Testis (tissue), 2 donors: ENCODE results near the gene KDM6A.
"Not testable (repeated sequence)": the region's sequence is repeated elsewhere in the genome, so short reads cannot be mapped to it uniquely, and the experiment has no call there.

Experiments used
- CTCF ChIP-seq, 3 experiments: fragments of 450-650 bp in 2 of 3; fragments of 200-600 bp in 1 of 3; sonication (generic) in 1 of 3; IDR thresholded peaks; one replicate each; pipeline ENCODE4 v1.5.1; 2016 to 2019; ENCODE audit warnings: antibody characterized with exemption in 3 of 3, mild to moderate bottlenecking in 2 of 3, moderate library complexity in 1 of 3
- POLR2A ChIP-seq: fragments of 450-650 bp; IDR thresholded peaks from one replicate; pipeline ENCODE4 v1.6.1; 2017; ENCODE audit warnings: antibody characterized with exemption, mild to moderate bottlenecking, moderate library complexity

DNA sequence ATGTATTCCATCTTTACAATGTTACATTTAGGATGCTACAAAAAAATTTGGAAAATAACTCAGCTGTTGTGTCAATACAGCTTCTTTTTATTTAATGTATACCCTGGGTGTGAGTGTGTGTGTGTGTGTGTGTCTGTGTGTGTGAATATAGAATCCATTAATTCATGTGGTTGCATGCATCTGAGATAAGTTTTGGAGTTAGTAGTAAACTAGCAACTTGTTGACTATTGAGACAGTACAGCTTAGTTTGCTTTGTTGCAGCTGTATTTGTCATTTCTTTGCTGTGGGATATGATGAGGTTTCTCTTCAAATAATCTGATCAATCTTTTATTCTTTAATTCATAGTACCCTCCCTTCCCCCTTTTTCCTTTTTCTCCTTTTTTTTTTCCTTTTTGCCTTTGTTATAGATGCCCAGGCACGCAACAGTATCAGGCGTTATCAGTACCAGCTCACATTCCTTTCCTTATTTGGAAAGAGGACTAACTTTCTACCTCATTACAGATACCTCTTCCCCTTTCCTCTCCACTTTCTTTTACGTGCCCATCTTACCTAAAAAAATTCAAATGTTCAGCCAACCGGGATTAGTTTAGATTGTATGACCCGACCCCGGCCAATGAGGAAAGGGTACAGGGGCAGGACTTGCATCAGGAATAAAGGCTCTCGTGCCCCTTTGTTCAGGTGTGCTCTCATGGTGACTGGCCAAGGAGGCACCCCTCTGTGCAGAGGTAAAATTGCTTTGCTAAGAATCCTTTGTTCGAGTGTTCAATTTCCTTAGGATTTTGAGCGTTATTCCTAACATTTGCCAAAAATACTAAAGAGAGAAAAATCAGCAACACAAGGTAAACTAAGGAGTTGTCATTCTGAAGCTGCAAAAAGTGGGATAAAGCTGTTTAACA lies 77.7 kb downstream of the KDM6A start:
- not testable (repeated sequence) for TF ChIP-seq CTCF (IDR thresholded peaks at IDR 0.05); POLR2A
